Stromal cell of bone marrow (primary cell): Measurements from ENCODE around the gene WNT4.

ENCODE experiments used
- DNase-seq: peaks from one replicate; pipeline ENCODE4 v3.0.0-alpha.2; 2012; ENCODE audit warnings: low read depth

Gene WNT4

DNA sequence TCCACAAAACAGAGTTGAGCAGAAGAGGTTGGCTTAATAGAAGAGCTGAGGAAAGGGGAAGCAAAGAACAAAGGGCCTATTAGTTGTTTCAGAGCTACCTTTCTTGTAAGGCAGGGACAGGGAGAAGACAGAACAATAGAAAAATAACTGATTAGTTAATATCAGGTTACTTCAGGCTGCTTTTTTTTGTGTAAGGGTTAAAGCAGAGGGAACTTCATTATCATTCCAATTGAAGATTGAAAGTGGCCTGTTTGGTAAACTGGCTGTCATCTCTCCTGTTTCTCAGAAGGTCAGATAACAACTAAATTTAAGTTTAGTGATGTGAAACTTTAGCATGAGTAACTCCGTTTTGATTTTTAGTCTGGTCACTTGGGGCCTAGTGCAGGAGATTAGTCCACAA is 68.1 kb downstream of the WNT4 start:
- DNase-seq, result no peak

DNA sequence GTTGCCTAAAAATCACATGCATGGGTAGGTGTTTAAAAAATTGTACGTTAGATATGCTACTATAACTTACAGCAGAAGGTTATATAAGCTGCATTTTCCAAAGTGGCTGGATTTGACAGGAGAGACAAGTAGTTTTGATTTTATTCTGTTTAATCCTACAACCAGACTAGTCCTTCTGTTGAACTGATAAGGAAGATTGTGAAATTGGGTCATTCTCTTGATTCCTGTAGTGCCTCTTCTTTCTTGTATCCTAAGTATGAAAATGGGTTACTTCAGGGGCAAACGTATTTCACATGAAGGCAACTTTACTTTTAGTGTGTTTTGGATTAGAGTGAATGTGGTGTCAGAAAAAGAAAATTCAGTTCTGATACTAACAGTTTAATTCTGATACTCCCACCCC is 71.4 kb downstream of the WNT4 start:
- DNase-seq, result no peak
